NK-92 treated with Interleukin-12 subunit alpha and Interleukin-12 subunit beta, amount 100 ng/mL, for 24 hours (cell line): ENCODE measurements around the gene LECT2.

Experiments used
- DNase-seq: peaks from one replicate; lab custom pipeline; 2025; lab: John Stamatoyannopoulos, UW

LECT2 gene

GRCh38 chr5:135978212-135978631 is 23.4 kb upstream of the LECT2 start:
- no peak for DNase-seq

GRCh38 chr5:135977375-135977928 is 22.7 kb upstream of the LECT2 start:
- no peak for DNase-seq

GRCh38 chr5:135976216-135976615 is 21.4 kb upstream of the LECT2 start:
- DNase-seq: no peak

- no peak for DNase-seq
Observed at GRCh38 chr5:135975122-135975521, 20.3 kb upstream of the LECT2 start.

- no peak for DNase-seq
Observed at GRCh38 chr5:135974021-135974600, 19.3 kb upstream of the LECT2 start.

GRCh38 chr5:135973323-135974020 is 18.7 kb upstream of the LECT2 start:
- DNase-seq: no peak

GRCh38 chr5:135971701-135972100 is 16.9 kb upstream of the LECT2 start:
- no peak for DNase-seq

- DNase-seq: no peak
Observed at GRCh38 chr5:135966790-135967189, 12.0 kb upstream of the LECT2 start.

- DNase-seq: no peak
Observed at GRCh38 chr5:135966165-135966564, 11.4 kb upstream of the LECT2 start.

GRCh38 chr5:135965504-135965903 is 10.7 kb upstream of the LECT2 start:
- DNase-seq: no peak

- DNase-seq: no peak
Observed at GRCh38 chr5:135964670-135965320, 10.0 kb upstream of the LECT2 start.

GRCh38 chr5:135955525-135955924 is 742 bp upstream of the LECT2 start:
- DNase-seq: no peak

GRCh38 chr5:135953850-135954249 is 933 bp downstream of the LECT2 start:
- DNase-seq: no peak

GRCh38 chr5:135952683-135953082 is 2.1 kb downstream of the LECT2 start:
- DNase-seq: no peak

- no peak for DNase-seq
Observed at GRCh38 chr5:135951807-135952206, 3.0 kb downstream of the LECT2 start.

- no peak for DNase-seq
Observed at GRCh38 chr5:135951257-135951656, 3.5 kb downstream of the LECT2 start.

GRCh38 chr5:135950611-135951010 is 4.2 kb downstream of the LECT2 start:
- no peak for DNase-seq

GRCh38 chr5:135944967-135945560 is 9.7 kb downstream of the LECT2 start:
- DNase-seq: peak; percentile 1

GRCh38 chr5:135944564-135944963 is 10.2 kb downstream of the LECT2 start:
- no peak for DNase-seq

GRCh38 chr5:135942202-135942771 is 12.5 kb downstream of the LECT2 start:
- DNase-seq: no peak

- no peak for DNase-seq
Observed at GRCh38 chr5:135941711-135942110, 13.1 kb downstream of the LECT2 start.

GRCh38 chr5:135937245-135937911 is 17.4 kb downstream of the LECT2 start:
- DNase-seq: no peak
